ENCODE measurements around the gene SCLY. TPM values are rescaled to one million over a fixed set of nuclear protein-coding genes. Genes with fewer than 3 reads are reported as not detected.

SCLY gene, protein sequence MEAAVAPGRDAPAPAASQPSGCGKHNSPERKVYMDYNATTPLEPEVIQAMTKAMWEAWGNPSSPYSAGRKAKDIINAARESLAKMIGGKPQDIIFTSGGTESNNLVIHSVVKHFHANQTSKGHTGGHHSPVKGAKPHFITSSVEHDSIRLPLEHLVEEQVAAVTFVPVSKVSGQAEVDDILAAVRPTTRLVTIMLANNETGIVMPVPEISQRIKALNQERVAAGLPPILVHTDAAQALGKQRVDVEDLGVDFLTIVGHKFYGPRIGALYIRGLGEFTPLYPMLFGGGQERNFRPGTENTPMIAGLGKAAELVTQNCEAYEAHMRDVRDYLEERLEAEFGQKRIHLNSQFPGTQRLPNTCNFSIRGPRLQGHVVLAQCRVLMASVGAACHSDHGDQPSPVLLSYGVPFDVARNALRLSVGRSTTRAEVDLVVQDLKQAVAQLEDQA
- total RNA-seq: 10 to 100 TPM; 24.4 to 54.2 (median 35.9) TPM
- long read RNA-seq, partial matches to known transcripts: 1 of 10 reads
- long read RNA-seq, other reads (novel, unspliced or antisense): 4 of 10 reads

DNA sequence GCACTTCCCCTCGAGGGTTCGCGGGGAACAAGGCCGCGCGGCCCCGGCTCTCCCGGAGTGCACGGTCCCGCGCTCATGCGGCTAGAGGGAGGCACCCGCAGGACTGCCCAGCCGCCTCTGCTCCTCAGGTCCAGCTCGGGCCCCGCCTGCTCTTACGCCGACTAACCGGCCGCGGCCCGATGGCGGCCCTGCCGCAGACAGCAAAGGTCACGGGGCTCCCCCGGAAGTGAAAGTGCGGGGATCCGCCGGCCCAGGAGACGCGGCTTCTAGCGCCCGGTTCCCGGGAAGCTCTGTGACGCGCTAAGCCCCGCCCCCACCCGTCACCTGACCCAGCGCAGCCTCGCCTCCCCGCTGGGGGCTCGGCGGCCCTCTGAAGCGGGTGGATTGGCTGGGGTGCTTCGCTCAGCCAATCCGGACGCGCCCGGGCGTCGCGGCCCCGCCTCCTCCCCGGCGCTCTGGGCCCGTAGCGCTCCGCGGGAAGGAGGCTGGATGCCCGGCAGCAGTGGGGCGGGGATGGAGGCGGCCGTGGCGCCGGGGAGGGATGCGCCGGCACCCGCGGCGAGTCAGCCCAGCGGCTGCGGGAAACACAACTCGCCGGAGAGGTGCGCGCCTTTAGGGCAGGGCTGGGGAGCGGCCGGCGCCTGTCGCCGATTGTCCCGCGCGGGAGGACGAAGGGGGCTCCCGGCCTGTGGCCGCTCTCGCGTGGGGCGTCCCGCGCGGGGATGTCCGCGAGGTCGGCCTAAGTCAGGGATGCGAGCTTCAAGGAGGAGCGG lies at the start of gene SCLY:
Gene SCLY, plus strand, starts transcription at position 460 of the 773 bp plus-strand sequence. Its CDS starts 54 bp downstream, at position 514.
- TF ChIP-seq POLR2A (IDR thresholded peaks at IDR 0.05): peak; percentile 86
- TF ChIP-seq, protein P1, sequence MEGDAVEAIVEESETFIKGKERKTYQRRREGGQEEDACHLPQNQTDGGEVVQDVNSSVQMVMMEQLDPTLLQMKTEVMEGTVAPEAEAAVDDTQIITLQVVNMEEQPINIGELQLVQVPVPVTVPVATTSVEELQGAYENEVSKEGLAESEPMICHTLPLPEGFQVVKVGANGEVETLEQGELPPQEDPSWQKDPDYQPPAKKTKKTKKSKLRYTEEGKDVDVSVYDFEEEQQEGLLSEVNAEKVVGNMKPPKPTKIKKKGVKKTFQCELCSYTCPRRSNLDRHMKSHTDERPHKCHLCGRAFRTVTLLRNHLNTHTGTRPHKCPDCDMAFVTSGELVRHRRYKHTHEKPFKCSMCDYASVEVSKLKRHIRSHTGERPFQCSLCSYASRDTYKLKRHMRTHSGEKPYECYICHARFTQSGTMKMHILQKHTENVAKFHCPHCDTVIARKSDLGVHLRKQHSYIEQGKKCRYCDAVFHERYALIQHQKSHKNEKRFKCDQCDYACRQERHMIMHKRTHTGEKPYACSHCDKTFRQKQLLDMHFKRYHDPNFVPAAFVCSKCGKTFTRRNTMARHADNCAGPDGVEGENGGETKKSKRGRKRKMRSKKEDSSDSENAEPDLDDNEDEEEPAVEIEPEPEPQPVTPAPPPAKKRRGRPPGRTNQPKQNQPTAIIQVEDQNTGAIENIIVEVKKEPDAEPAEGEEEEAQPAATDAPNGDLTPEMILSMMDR (IDR thresholded peaks at IDR 0.05): peak in 2 of 4 donors; percentile 6 to 12
- peak within 1 kb of the TSS; percentile 72 to 84 (median 76) for H3K27ac ChIP-seq
- peak within 1 kb of the TSS; percentile 71 to 94 (median 90) for H3K4me3 ChIP-seq
- ATAC-seq (peak; percentile 91 to 98 (median 93)), DNase-seq (peak; percentile 99)
- H3K36me3 ChIP-seq: no peaks in the 10 kb centered on the region
- intact Hi-C loops (cut with DNase I): no loop called here
- H3K27me3 ChIP-seq: no peaks in the 10 kb centered on the region
- H3K9me3 ChIP-seq: no peaks in the 10 kb centered on the region
- 0% methylated on average over 23 of the region's 98 CpGs for WGBS (ENCODE audit: insufficient coverage, low coverage, low lambda C conversion rate, missing lambda C conversion rate)
- H3K4me1 ChIP-seq: peaks cover 0 to 42% (median 16%) of the 10 kb centered on the region in 4 donors

DNA sequence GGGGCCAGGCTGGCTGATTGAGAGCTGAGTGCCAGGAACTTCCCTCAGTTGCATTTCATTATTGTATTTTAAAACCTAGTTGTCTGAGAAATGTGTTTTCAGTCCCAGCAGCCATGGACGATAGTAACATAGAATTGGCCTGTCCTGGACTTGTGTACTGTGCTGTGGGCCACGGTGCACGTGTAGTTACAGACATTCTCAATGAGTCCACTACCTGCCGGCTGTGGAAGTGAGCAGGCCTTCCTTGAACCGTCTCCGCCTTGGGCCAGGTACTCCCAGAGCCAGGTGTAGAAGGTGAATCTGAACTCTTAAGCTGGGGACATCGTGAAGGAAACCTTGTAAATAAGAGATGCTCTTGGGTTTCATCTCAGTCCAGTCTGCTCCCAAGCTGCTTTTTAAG lies 47.0 kb upstream of the SCLY start:
- H3K36me3 ChIP-seq: no peaks in the 10 kb centered on the region
- TF ChIP-seq POLR2A (IDR thresholded peaks at IDR 0.05): no peak
- TF ChIP-seq, protein P1 (IDR thresholded peaks at IDR 0.05): no peak
- intact Hi-C loops (cut with DNase I): no loop called here
- H3K4me3 ChIP-seq: no peak overlapping the region
- no peak overlapping the region for H3K27ac ChIP-seq
- ATAC-seq (no peak), DNase-seq (no peak)
- H3K27me3 ChIP-seq: no peaks in the 10 kb centered on the region
- H3K9me3 ChIP-seq: no peaks in the 10 kb centered on the region
- H3K4me1 ChIP-seq: no peaks in the 10 kb centered on the region
- WGBS (ENCODE audit: insufficient coverage, low coverage, low lambda C conversion rate, missing lambda C conversion rate): 90% methylated on average over 4 of the region's 7 CpGs

DNA sequence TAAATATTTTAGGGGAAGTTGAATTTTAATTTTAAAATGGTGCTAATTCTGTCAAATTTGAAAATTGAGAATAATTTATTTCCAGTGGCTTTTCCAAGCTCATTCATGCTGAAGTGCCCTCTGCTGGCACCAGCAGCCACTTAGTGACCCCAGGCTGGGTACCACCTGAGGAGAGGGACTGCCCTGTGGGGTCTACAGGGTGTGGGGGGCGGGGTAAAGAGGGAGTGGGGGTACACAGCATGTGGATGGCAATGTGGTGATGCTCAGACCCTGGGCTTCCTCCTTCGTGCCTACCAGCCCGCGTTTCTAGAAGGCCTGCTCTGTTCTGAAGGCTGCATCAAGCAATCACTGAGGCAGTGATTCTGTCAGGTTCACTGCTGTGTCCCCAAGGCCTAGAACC lies 45.1 kb upstream of the SCLY start:
- WGBS (ENCODE audit: insufficient coverage, low coverage, low lambda C conversion rate, missing lambda C conversion rate): 43% methylated on average over 1 of the region's 4 CpGs
- no peak overlapping the region for H3K27ac ChIP-seq
- no peaks in the 10 kb centered on the region for H3K36me3 ChIP-seq
- H3K27me3 ChIP-seq: no peaks in the 10 kb centered on the region
- DNase-seq (no peak), ATAC-seq (no peak)
- H3K4me1 ChIP-seq: no peaks in the 10 kb centered on the region
- no peaks in the 10 kb centered on the region for H3K9me3 ChIP-seq
- TF ChIP-seq, protein P1 (IDR thresholded peaks at IDR 0.05): peak in 3 of 4 donors; percentile 10 to 23 (median 12)
- no peak for TF ChIP-seq POLR2A (IDR thresholded peaks at IDR 0.05)
- H3K4me3 ChIP-seq: no peak overlapping the region
- intact Hi-C loops (cut with DNase I): no loop called here

DNA sequence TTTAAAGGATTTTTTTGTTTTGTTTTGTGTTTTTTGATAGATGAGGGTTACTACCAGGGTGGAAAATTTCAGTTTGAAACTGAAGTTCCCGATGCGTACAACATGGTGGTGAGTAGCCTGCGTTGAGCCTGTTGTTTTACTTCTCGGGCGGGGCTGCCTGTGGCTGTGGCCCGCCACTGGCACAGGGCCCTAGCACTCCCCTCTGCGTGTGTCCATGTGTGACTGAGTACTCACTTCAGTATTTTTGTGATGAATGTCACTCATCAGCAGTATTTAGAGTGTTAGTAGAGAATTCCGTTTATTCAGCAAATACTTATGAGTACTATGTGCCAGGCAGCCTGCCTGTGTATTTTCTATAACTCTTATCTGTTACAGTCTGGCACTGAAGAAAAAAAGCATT lies 44.3 kb upstream of the SCLY start:
- peak in 1 of 4 donors; percentile 44 for ATAC-seq
- intact Hi-C loops (cut with DNase I): no loop called here
- no peak for TF ChIP-seq POLR2A (IDR thresholded peaks at IDR 0.05)
- TF ChIP-seq, protein P1 (IDR thresholded peaks at IDR 0.05): no peak

More for the DNA sequence above, 44.3 kb upstream of the SCLY start:
- WGBS (ENCODE audit: insufficient coverage, low coverage, low lambda C conversion rate, missing lambda C conversion rate): 81% methylated on average over 3 of the region's 8 CpGs
- H3K27me3 ChIP-seq: no peaks in the 10 kb centered on the region
- no peaks in the 10 kb centered on the region for H3K9me3 ChIP-seq
- DNase-seq: no peak
- no peak overlapping the region for H3K27ac ChIP-seq
- H3K36me3 ChIP-seq: no peaks in the 10 kb centered on the region
- H3K4me1 ChIP-seq: no peaks in the 10 kb centered on the region
- no peak overlapping the region for H3K4me3 ChIP-seq
